ENCODE results near the gene FAM24B. TPM values are rescaled to one million over a fixed set of nuclear protein-coding genes. Genes with fewer than 3 reads are reported as not detected.
"Not testable (repeated sequence)": the region's sequence is repeated elsewhere in the genome, so short reads cannot be mapped to it uniquely, and the experiment has no call there.

Gene FAM24B
- total and polyA plus RNA-seq, 3 donors from 2014 or later, result 12.1 to 18.3 (median 12.6) TPM

DNA sequence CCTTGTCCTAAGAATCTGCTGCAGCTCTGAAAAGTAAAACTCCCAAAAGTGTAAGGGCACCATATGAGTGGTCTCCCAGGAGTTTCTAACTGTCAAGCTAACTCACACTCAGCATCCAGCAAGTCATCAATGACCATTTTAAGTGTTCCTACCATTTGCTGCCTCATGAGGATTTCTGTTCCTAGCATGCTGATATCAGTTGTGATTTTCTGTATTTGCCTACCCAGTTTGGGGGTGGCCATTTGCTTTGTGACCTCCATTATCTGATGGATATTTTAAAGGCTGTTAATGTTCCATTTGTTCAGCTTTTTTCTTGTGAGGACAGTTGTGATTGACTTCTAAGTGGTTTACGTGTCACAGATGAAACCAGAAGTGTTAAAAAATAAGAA lies 2.9 kb downstream of the FAM24B start:
- H3K4me3 ChIP-seq, result no peak overlapping the region
- no peak for DNase-seq
- intact Hi-C loops (cut with DNase I; ENCODE audit: low total_unique reads), result no loop called here
- TF ChIP-seq, protein P1, sequence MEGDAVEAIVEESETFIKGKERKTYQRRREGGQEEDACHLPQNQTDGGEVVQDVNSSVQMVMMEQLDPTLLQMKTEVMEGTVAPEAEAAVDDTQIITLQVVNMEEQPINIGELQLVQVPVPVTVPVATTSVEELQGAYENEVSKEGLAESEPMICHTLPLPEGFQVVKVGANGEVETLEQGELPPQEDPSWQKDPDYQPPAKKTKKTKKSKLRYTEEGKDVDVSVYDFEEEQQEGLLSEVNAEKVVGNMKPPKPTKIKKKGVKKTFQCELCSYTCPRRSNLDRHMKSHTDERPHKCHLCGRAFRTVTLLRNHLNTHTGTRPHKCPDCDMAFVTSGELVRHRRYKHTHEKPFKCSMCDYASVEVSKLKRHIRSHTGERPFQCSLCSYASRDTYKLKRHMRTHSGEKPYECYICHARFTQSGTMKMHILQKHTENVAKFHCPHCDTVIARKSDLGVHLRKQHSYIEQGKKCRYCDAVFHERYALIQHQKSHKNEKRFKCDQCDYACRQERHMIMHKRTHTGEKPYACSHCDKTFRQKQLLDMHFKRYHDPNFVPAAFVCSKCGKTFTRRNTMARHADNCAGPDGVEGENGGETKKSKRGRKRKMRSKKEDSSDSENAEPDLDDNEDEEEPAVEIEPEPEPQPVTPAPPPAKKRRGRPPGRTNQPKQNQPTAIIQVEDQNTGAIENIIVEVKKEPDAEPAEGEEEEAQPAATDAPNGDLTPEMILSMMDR (IDR thresholded peaks at IDR 0.05), result no peak
- no peak for TF ChIP-seq POLR2A (IDR thresholded peaks at IDR 0.05)
- 96 to 97% methylated on average over 1 of the region's 1 CpG for WGBS, 2 donors
- H3K27me3 ChIP-seq, result no peaks in the 10 kb centered on the region
- peaks cover 3% of the 10 kb centered on the region for H3K4me1 ChIP-seq
- H3K9me3 ChIP-seq, result no peaks in the 10 kb centered on the region
- no peaks in the 10 kb centered on the region for H3K36me3 ChIP-seq (ENCODE audit: low read depth, missing control alignments)
- no peak overlapping the region for H3K27ac ChIP-seq

DNA sequence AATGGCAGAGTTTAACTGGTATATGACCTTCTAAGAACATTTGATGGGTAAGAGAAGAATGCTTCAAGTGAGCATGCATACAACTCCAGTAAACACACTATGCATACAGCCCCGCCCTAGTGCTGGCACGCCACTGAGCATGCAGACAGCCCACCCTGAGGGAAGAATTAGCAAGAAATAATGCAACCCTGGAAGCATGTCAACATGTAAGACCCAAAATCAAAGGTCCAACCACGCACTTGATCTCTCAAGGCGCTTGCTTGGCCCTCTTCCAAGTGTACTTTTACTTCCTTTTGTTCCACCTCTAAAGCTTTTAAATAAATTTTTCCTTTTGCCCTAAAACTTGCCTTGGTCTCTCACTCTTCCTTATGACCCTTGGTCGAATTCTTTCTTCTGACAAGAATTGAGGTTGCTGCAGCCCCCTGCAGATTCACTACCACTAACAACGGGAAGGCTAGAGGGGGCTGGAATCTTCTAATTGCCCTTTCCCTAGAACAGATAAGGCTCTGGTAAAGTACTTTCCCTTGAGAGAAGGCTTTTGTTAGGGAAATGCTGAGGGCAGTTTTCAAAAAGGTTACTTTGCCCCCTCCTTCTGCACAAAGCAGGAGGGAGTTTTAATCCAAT lies 3.4 kb downstream of the FAM24B start:
- no peaks in the 10 kb centered on the region for H3K27me3 ChIP-seq
- no peak overlapping the region for H3K4me3 ChIP-seq
- H3K9me3 ChIP-seq, result no peaks in the 10 kb centered on the region
- no peaks in the 10 kb centered on the region for H3K36me3 ChIP-seq (ENCODE audit: low read depth, missing control alignments)
- intact Hi-C loops (cut with DNase I; ENCODE audit: low total_unique reads), result no loop called here
- WGBS, 2 donors, result 50 to 66% methylated on average over 5 to 6 of the region's 6 CpGs
- peaks cover 3% of the 10 kb centered on the region for H3K4me1 ChIP-seq
- TF ChIP-seq, protein P1 (IDR thresholded peaks at IDR 0.05), result no peak
- TF ChIP-seq POLR2A (IDR thresholded peaks at IDR 0.05), result no peak
- DNase-seq, result no peak
- no peak overlapping the region for H3K27ac ChIP-seq

DNA sequence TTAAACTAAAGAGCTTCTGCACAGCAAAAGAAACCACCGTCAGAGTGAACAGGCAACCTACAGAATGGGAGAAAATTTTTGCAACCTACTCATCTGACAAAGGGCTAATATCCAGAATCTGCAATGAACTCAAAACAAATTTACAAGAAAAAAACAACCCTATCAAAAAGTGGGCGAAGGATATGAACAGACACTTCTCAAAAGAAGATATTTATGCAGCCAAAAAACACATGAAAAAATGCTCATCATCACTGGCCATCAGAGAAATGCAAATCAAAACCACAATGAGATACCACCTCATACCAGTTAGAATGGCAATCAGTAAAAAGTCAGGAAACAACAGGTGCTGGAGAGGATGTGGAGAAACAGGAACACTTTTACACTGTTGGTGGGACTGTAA lies 7.4 kb downstream of the FAM24B start:
- H3K4me1 ChIP-seq; H3K36me3 ChIP-seq (ENCODE audit: low read depth, missing control alignments); H3K4me3 ChIP-seq; H3K27ac ChIP-seq; H3K9me3 ChIP-seq; intact Hi-C loops (cut with DNase I; ENCODE audit: low total_unique reads); DNase-seq; H3K27me3 ChIP-seq: not testable (repeated sequence)
- WGBS, 2 donors, result 97 to 100% methylated on average over 2 of the region's 2 CpGs

DNA sequence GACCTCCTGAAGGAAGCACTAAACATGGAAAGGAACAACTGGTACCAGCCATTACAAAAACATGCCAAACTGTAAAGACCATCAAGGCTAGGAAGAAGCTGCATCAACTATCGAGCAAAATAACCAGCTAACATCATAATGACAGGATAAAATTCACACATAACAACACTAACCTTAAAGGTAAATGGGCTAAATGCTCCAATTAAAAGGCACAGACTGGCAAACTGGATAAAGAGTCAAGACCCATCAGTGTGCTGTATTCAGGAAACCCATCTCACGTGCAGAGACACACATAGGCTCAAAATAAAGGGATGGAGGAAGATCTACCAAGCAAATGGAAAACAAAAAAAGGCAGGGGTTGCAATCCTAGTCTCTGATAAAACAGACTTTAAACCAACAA lies 10.6 kb downstream of the FAM24B start:
- H3K9me3 ChIP-seq; H3K36me3 ChIP-seq (ENCODE audit: low read depth, missing control alignments); H3K27me3 ChIP-seq; DNase-seq; H3K4me3 ChIP-seq; H3K27ac ChIP-seq; H3K4me1 ChIP-seq; intact Hi-C loops (cut with DNase I; ENCODE audit: low total_unique reads): not testable (repeated sequence)
- WGBS, 2 donors, result 72 to 95% methylated on average over 2 of the region's 2 CpGs

DNA sequence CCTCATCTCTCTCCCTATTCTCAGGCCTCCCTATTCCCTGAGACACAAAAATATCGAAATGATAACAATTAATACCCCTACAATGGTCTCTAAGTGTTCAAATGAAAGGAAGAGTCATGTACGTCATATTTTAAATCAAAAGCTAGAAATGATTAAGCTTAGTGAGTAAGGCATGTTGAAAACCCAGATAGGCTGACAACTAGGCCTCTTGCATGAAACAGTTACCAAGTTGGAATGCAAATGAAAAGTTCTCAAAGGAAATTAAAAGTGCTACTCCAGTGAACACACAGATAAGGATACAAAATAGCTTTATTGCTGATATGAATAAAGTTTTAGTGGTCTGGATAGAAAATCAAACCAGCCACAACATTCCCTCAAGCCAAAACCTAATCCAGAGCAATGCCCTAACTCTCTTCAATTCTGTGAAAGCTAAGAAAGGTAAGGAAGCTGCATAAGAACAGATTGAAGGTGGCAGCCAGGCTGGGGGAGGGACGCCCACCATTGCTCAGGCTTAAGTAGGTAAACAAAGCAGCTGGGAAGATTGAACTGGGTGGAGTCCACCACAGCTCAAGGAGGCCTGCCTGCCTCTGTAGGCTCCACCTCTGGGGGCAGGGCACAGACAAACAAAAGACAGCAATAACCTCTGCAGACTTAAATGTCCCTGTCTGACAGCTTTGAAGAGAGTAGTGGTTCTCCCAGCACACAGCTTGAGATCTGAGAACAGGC lies 12.5 kb downstream of the FAM24B start:
- DNase-seq; intact Hi-C loops (cut with DNase I; ENCODE audit: low total_unique reads); H3K4me3 ChIP-seq; H3K9me3 ChIP-seq; H3K27me3 ChIP-seq; H3K4me1 ChIP-seq; H3K36me3 ChIP-seq (ENCODE audit: low read depth, missing control alignments); H3K27ac ChIP-seq: not testable (repeated sequence)
- WGBS, 2 donors, result 73 to 76% methylated on average over 3 of the region's 3 CpGs

DNA sequence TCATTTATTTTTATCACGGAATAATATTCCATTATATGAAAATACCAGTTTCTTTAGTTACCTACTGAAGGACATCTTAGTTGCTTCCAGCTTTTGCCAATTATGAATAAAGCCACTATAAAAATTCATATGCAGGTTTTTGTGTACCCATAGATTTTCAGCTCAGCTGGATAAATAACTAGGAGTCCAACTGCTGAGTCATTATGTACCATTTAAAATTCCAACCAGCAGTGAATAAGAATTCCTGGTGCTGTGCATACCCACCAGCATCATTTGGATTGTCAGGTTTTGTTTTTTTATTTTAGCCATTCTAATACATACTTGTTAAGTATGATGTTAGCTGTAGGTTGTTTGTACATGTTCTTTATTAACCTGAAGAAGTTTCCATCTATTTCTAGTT lies 14.5 kb downstream of the FAM24B start:
- Histone ChIP-seq H3K27ac (no peak overlapping the region), H3K4me3 (no peak overlapping the region), H3K27me3 (no peaks in the 10 kb centered on the region), H3K36me3 (ENCODE audit: low read depth, missing control alignments) (no peaks in the 10 kb centered on the region), H3K9me3 (no peaks in the 10 kb centered on the region), H3K4me1 (peaks cover 2% of the 10 kb centered on the region)
- DNase-seq, result no peak
- no peak for TF ChIP-seq POLR2A (IDR thresholded peaks at IDR 0.05)
- TF ChIP-seq, protein P1 (IDR thresholded peaks at IDR 0.05), result no peak
- intact Hi-C loops (cut with DNase I; ENCODE audit: low total_unique reads), result no loop called here
- WGBS, 2 donors, result 83 to 84% methylated on average over 1 of the region's 1 CpG

Data from testis (tissue), 3 donors.